Stimulated activated naive B cell treated with anti-CD40 and anti-IgM and Interleukin-4, amounts not matched to agents 10 μg/mL and 1 μg/mL and 100 μg/mL, for 72 hours (primary cell): ENCODE measurements around the gene PHACTR1.

Experiments used
- ATAC-seq, 2 donors: fragments of 150-1000 bp; cut with Tn5 transposase; replicated peaks; 2 replicates each; pipeline ENCODE4 v1.10.0; 2021; ENCODE audit warnings: moderate library complexity in 1 of 2
- DNase-seq: peaks from one replicate; pipeline ENCODE4 v3.0.0; 2021
- H3K27ac Mint-ChIP-seq: one replicate; pipeline ENCODE4 v1.8.0; 2022; ENCODE audit warnings: mild to moderate bottlenecking, mixed read lengths
- H3K27me3 Mint-ChIP-seq, 2 donors: one replicate each; pipeline ENCODE4 v1.8.0; 2022; ENCODE audit warnings: mixed read lengths in 2 of 2
- H3K36me3 Mint-ChIP-seq, 2 donors: one replicate each; pipeline ENCODE4 v1.8.0; 2022; ENCODE audit warnings: mixed read lengths in 2 of 2, mild to moderate bottlenecking in 1 of 2
- H3K4me1 Mint-ChIP-seq, 2 donors: one replicate each; pipeline ENCODE4 v1.8.0; 2022; ENCODE audit warnings: mixed read lengths in 2 of 2, mild to moderate bottlenecking in 1 of 2
- H3K4me3 Mint-ChIP-seq, 2 donors: one replicate each; pipeline ENCODE4 v1.8.0; 2022; ENCODE audit warnings: mild to moderate bottlenecking in 2 of 2, mixed read lengths in 2 of 2, moderate library complexity in 1 of 2
- H3K9me3 Mint-ChIP-seq, 2 donors: one replicate each; pipeline ENCODE4 v1.8.0; 2022; ENCODE audit warnings: mixed read lengths in 2 of 2, mild to moderate bottlenecking in 1 of 2

Gene PHACTR1

GRCh38 chr6:12801141-12801540 lies 84.6 kb downstream of the PHACTR1 start:
- H3K27me3 Mint-ChIP-seq = peaks cover 26 to 32% of the 10 kb centered on the region in 2 donors

GRCh38 chr6:12802440-12802839 lies 85.9 kb downstream of the PHACTR1 start:
- ATAC-seq (no peak), DNase-seq (no peak)
- Mint-ChIP-seq H3K27ac (no peak overlapping the region), H3K4me1 (no peaks in the 10 kb centered on the region), H3K4me3 (no peak overlapping the region), H3K9me3 (no peaks in the 10 kb centered on the region), H3K36me3 (no peaks in the 10 kb centered on the region), H3K27me3 (peaks cover 21 to 24% of the 10 kb centered on the region in 2 donors)

More at GRCh38 chr6:12801141-12801540, 84.6 kb downstream of the PHACTR1 start:
- H3K27ac Mint-ChIP-seq = no peak overlapping the region
- H3K4me3 Mint-ChIP-seq = no peak overlapping the region
- H3K9me3 Mint-ChIP-seq = no peaks in the 10 kb centered on the region
- DNase-seq (no peak), ATAC-seq (no peak)
- no peaks in the 10 kb centered on the region for H3K4me1 Mint-ChIP-seq
- H3K36me3 Mint-ChIP-seq = no peaks in the 10 kb centered on the region

GRCh38 chr6:12803486-12803885 lies 86.9 kb downstream of the PHACTR1 start:
- no peak for DNase-seq
- Mint-ChIP-seq H3K4me3 (no peak overlapping the region), H3K27me3 (peaks cover 17 to 20% of the 10 kb centered on the region in 2 donors), H3K4me1 (no peaks in the 10 kb centered on the region), H3K36me3 (no peaks in the 10 kb centered on the region), H3K27ac (no peak overlapping the region), H3K9me3 (no peaks in the 10 kb centered on the region)
- ATAC-seq = no peak

- Mint-ChIP-seq H3K9me3 (no peaks in the 10 kb centered on the region), H3K4me1 (no peaks in the 10 kb centered on the region), H3K27ac (no peak overlapping the region), H3K4me3 (no peak overlapping the region), H3K36me3 (no peaks in the 10 kb centered on the region), H3K27me3 (peaks cover 15 to 17% of the 10 kb centered on the region in 2 donors)
- DNase-seq = no peak
- ATAC-seq = no peak
Observed at GRCh38 chr6:12804952-12805645, 88.5 kb downstream of the PHACTR1 start.

- Mint-ChIP-seq H3K4me3 (no peak overlapping the region), H3K36me3 (no peaks in the 10 kb centered on the region), H3K9me3 (no peaks in the 10 kb centered on the region), H3K4me1 (no peaks in the 10 kb centered on the region), H3K27me3 (peaks cover 16 to 24% of the 10 kb centered on the region in 2 donors), H3K27ac (no peak overlapping the region)
- ATAC-seq = no peak
- no peak for DNase-seq
Observed at GRCh38 chr6:12806136-12806535, 89.6 kb downstream of the PHACTR1 start.

GRCh38 chr6:12806796-12807195 lies 90.2 kb downstream of the PHACTR1 start:
- ATAC-seq (no peak), DNase-seq (no peak)
- Mint-ChIP-seq H3K27me3 (peaks cover 16 to 20% of the 10 kb centered on the region in 2 donors), H3K4me1 (no peaks in the 10 kb centered on the region), H3K4me3 (no peak overlapping the region), H3K9me3 (no peaks in the 10 kb centered on the region), H3K36me3 (no peaks in the 10 kb centered on the region), H3K27ac (no peak overlapping the region)

GRCh38 chr6:12811519-12811918 lies 95.0 kb downstream of the PHACTR1 start:
- Mint-ChIP-seq H3K27ac (no peak overlapping the region), H3K4me3 (no peak overlapping the region), H3K36me3 (no peaks in the 10 kb centered on the region), H3K9me3 (no peaks in the 10 kb centered on the region), H3K27me3 (peaks cover 13 to 18% of the 10 kb centered on the region in 2 donors), H3K4me1 (no peaks in the 10 kb centered on the region)
- no peak for DNase-seq
- no peak for ATAC-seq

GRCh38 chr6:12813321-12813720 lies 96.8 kb downstream of the PHACTR1 start:
- no peaks in the 10 kb centered on the region for H3K4me1 Mint-ChIP-seq
- peaks cover 13 to 14% of the 10 kb centered on the region in 2 donors for H3K27me3 Mint-ChIP-seq
- no peaks in the 10 kb centered on the region for H3K9me3 Mint-ChIP-seq
- H3K36me3 Mint-ChIP-seq = no peaks in the 10 kb centered on the region
- no peak overlapping the region for H3K27ac Mint-ChIP-seq
- H3K4me3 Mint-ChIP-seq = no peak overlapping the region
- DNase-seq = no peak
- ATAC-seq = no peak

GRCh38 chr6:12814015-12814414 lies 97.4 kb downstream of the PHACTR1 start:
- Mint-ChIP-seq H3K9me3 (no peaks in the 10 kb centered on the region), H3K36me3 (no peaks in the 10 kb centered on the region), H3K4me3 (no peak overlapping the region), H3K27me3 (peaks cover 13 to 14% of the 10 kb centered on the region in 2 donors), H3K27ac (no peak overlapping the region), H3K4me1 (no peaks in the 10 kb centered on the region)
- no peak for ATAC-seq
- no peak for DNase-seq

GRCh38 chr6:12815089-12815488 lies 98.5 kb downstream of the PHACTR1 start:
- ATAC-seq = no peak
- Mint-ChIP-seq H3K4me3 (no peak overlapping the region), H3K27me3 (peaks cover 13 to 14% of the 10 kb centered on the region in 2 donors), H3K9me3 (no peaks in the 10 kb centered on the region), H3K36me3 (no peaks in the 10 kb centered on the region), H3K27ac (no peak overlapping the region), H3K4me1 (no peaks in the 10 kb centered on the region)
- DNase-seq = no peak

- no peak overlapping the region for H3K4me3 Mint-ChIP-seq
- peaks cover 6 to 11% of the 10 kb centered on the region in 2 donors for H3K27me3 Mint-ChIP-seq
- no peak overlapping the region for H3K27ac Mint-ChIP-seq
- no peaks in the 10 kb centered on the region for H3K4me1 Mint-ChIP-seq
- no peaks in the 10 kb centered on the region for H3K9me3 Mint-ChIP-seq
- no peak for DNase-seq
- no peaks in the 10 kb centered on the region for H3K36me3 Mint-ChIP-seq
- ATAC-seq = no peak
Observed at GRCh38 chr6:12815884-12816600, 99.5 kb downstream of the PHACTR1 start.

GRCh38 chr6:12818324-12818723 lies 101.8 kb downstream of the PHACTR1 start:
- H3K27me3 Mint-ChIP-seq = peaks cover 12 to 18% of the 10 kb centered on the region in 2 donors
- H3K27ac Mint-ChIP-seq = no peak overlapping the region
- no peaks in the 10 kb centered on the region for H3K4me1 Mint-ChIP-seq
- no peaks in the 10 kb centered on the region for H3K9me3 Mint-ChIP-seq
- H3K4me3 Mint-ChIP-seq = no peak overlapping the region
- DNase-seq (no peak), ATAC-seq (no peak)
- H3K36me3 Mint-ChIP-seq = no peaks in the 10 kb centered on the region

- Mint-ChIP-seq H3K27me3 (peaks cover 15 to 17% of the 10 kb centered on the region in 2 donors), H3K27ac (no peak overlapping the region), H3K4me3 (no peak overlapping the region), H3K9me3 (no peaks in the 10 kb centered on the region), H3K4me1 (no peaks in the 10 kb centered on the region), H3K36me3 (no peaks in the 10 kb centered on the region)
- DNase-seq (no peak), ATAC-seq (no peak)
Observed at GRCh38 chr6:12823847-12824246, 107.3 kb downstream of the PHACTR1 start.

GRCh38 chr6:12826584-12826983 lies 110.0 kb downstream of the PHACTR1 start:
- Mint-ChIP-seq H3K4me1 (no peaks in the 10 kb centered on the region), H3K36me3 (no peaks in the 10 kb centered on the region), H3K9me3 (no peaks in the 10 kb centered on the region), H3K27me3 (peaks cover 19 to 29% of the 10 kb centered on the region in 2 donors), H3K4me3 (no peak overlapping the region), H3K27ac (no peak overlapping the region)
- DNase-seq = no peak
- ATAC-seq = no peak

- Mint-ChIP-seq H3K36me3 (no peaks in the 10 kb centered on the region), H3K27me3 (peaks cover 12 to 23% of the 10 kb centered on the region in 2 donors), H3K27ac (no peak overlapping the region), H3K9me3 (no peaks in the 10 kb centered on the region), H3K4me1 (no peaks in the 10 kb centered on the region), H3K4me3 (no peak overlapping the region)
- DNase-seq (no peak), ATAC-seq (no peak)
Observed at GRCh38 chr6:12827921-12828320, 111.4 kb downstream of the PHACTR1 start.
